Measurements from ENCODE around the gene SLC22A9.

The SLC22A9 gene

DNA sequence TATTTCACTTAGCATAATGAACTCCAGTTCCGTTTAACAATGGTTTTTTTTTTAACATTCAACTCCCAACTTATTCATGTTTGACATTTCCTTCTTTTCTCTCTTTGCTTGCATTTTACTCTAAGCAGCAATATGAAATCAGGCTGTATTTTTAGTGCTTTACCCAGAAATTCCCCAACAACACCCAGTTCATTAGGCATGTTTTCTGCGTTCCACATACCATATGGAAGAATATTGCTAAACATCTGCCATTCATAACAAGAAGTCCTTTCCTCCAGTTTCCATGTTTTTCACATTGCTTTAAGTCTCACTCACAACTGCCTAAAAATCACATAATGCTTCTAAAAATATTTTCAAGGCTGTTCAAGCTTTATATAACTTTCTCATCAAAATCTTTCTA is 75.5 kb downstream of the SLC22A9 start:
- DNase-seq: no peak

DNA sequence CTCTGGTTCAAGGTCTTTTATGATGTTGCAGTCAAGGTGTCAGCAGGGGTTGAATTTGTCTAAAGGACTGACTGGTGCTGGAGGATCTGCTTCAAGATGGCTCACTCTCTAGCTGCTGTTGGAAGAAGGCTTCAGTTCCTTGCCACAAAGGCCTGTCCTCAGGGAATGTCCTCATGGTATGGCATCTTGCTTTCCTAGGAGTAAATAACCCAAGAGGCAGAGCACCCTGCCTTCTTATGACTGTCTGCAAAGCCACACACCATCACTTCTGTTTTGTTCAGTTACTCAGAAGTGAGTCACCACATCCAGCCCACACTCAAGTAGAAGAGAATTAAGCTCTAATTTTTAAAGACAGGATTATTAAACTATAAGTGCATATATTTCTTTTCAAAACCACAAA is 76.1 kb downstream of the SLC22A9 start:
- no peak for DNase-seq

DNA sequence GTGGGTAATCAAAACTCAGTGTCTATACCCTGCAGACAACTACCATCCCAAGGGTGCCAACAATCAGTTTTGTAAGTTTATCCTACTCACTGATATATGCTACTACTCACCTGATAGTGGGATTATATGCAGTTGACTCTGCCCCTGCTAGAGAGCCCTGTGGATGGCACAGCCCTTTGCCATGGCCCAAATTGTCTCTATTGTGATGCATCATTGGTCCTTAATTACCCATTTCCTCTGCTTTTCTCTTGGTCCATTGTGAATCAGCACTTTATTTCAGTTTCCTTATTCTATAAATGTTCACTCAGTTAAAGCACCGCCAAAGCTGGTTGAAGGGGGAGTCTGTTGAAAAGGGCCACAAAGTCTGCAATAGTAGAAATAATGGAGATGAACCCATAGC is 79.1 kb downstream of the SLC22A9 start:
- no peak for DNase-seq

DNA sequence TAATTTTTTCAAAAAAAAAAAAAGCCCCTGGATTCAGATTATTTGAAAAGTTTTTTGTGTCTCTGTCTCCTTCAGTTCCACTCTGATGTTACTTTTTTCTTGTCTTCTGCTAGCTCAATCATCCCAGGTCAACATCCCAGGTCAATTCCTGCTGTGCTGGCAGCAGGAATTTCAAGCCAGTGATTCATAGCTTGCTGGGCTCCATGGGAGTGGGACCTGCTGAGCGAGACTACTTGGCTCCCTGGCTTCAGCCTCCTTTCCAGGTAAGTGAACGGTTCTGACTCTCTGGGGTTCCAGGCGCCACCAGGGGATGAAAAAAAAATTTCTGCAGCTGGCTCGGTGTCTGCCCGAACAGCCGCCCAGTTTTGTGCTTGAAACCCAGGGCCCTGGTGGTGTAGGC is 90.0 kb downstream of the SLC22A9 start:
- DNase-seq: no peak

Data from KG1 (cell line).